GM12878 (cell line): ENCODE data around the gene LY6G5B. TPM values are rescaled to one million over a fixed set of nuclear protein-coding genes. Genes with fewer than 3 reads are reported as not detected.

ENCODE experiments used
- ATAC-seq: fragments of 200-7000 bp; cut with Tn5 transposase; 3 replicates; pipeline ENCODE4 v1.9.1; 2020; ENCODE audit warnings: mild to moderate bottlenecking, moderate library complexity
- BruUV-seq: library from RNA; stranded (reverse); fragments of 400-500 nt; replicated peaks from 2 replicates; lab custom pipeline; 2021; lab: Mats Ljungman, UMichigan
- CTCF ChIA-PET: fragments of 300-600 bp; sonication (Branson Sonifier 250); formaldehyde crosslinking; extraction: SDS; loops from one replicate; lab custom pipeline; 2021; ENCODE audit warnings: inconsistent platforms; lab: Yijun Ruan, JAX
- POLR2A ChIA-PET: fragments of 350-600 bp; formaldehyde crosslinking; extraction: SDS; loops from one replicate; lab custom pipeline; 2021; ENCODE audit warnings: inconsistent platforms; lab: Charles Lee
- RAD21 ChIA-PET: fragments of 300-600 bp; sonication (Branson Sonifier 250); formaldehyde crosslinking; loops from one replicate; lab custom pipeline; 2023; ENCODE audit warnings: antibody characterized with exemption; ENCODE audit not compliant: unreplicated experiment; lab: Charles Lee
- SMC1A ChIA-PET: fragments of 300-600 bp; sonication (Branson Sonifier 250); formaldehyde crosslinking; loops from one replicate; lab custom pipeline; 2023; ENCODE audit not compliant: unreplicated experiment, uncharacterized antibody; lab: Charles Lee
- DNase-seq: peaks from one replicate; pipeline ENCODE4 v3.0.0-alpha.2; 2011; ENCODE audit warnings: low read depth, low spot score
- FAIRE-seq: peaks from 3 replicates; lab custom pipeline; 2011; peaks lifted over from hg19 to GRCh38; lab: Jason Lieb, UNC
- H2AFZ ChIP-seq: 2 replicates; pipeline ENCODE4 v1.6.0; 2011; ENCODE audit warnings: low read depth, low read length, control low read depth; ENCODE audit not compliant: control insufficient read depth
- H3K27ac ChIP-seq: 2 replicates; pipeline ENCODE4 v1.5.1; 2011; ENCODE audit warnings: control low read depth; ENCODE audit not compliant: control insufficient read depth, insufficient read depth
- H3K27me3 ChIP-seq, 2 experiments: replicated peaks in 1 of 2; 2 replicates each; pipeline versions ENCODE4 v1.6.0 to v1.6.1; 2011; ENCODE audit warnings: low read length in 1 of 2; ENCODE audit not compliant: control insufficient read depth in 2 of 2, insufficient read depth in 2 of 2
- H3K36me3 ChIP-seq, 2 experiments: 2 replicates each; pipeline ENCODE4 v1.5.1; 2011; ENCODE audit warnings: low read length in 1 of 2; ENCODE audit not compliant: control insufficient read depth in 2 of 2, insufficient read depth in 2 of 2
- H3K4me1 ChIP-seq: 2 replicates; pipeline ENCODE4 v1.6.1; 2011; ENCODE audit warnings: mild to moderate bottlenecking, low read length, moderate library complexity, mixed read lengths; ENCODE audit not compliant: control insufficient read depth, insufficient read depth
- H3K4me2 ChIP-seq: 2 replicates; pipeline ENCODE4 v1.6.0; 2011; ENCODE audit warnings: control low read depth; ENCODE audit not compliant: control insufficient read depth, insufficient read depth
- H3K4me3 ChIP-seq: fragments of 200-600 bp; sonication (generic); 2 replicates; pipeline ENCODE4 v1.5.1; 2016
- H3K79me2 ChIP-seq: 2 replicates; pipeline ENCODE4 v1.6.0; 2011; ENCODE audit warnings: low read length; ENCODE audit not compliant: control insufficient read depth, insufficient read depth
- H3K9ac ChIP-seq: 2 replicates; pipeline ENCODE4 v1.8.0; 2011; ENCODE audit warnings: low read length, control low read depth, mixed read lengths; ENCODE audit not compliant: control insufficient read depth, insufficient read depth
- H3K9me3 ChIP-seq: replicated peaks from 3 replicates; pipeline ENCODE4 v1.5.1; 2011; ENCODE audit warnings: mild to moderate bottlenecking, low read length; ENCODE audit not compliant: control insufficient read depth, insufficient read depth
- H4K20me1 ChIP-seq: 2 replicates; pipeline ENCODE4 v1.6.0; 2011; ENCODE audit not compliant: control insufficient read depth, insufficient read depth
- ATF2 ChIP-seq: IDR thresholded peaks from 2 replicates; pipeline ENCODE4 v1.6.1; 2012; ENCODE audit warnings: low read length, inconsistent platforms
- ATF3 ChIP-seq: IDR thresholded peaks from 2 replicates; pipeline ENCODE4 v1.6.1; 2011; ENCODE audit warnings: low read depth, mild to moderate bottlenecking, low read length, moderate library complexity, borderline replicate concordance; ENCODE audit errors: extremely low read depth
- BACH1 ChIP-seq: fragments of 450-650 bp; IDR thresholded peaks from 2 replicates; pipeline ENCODE4 v1.6.1; 2017; ENCODE audit warnings: mild to moderate bottlenecking, borderline replicate concordance
- CHD1 ChIP-seq: IDR thresholded peaks from 2 replicates; pipeline ENCODE4 v1.6.1; 2012; ENCODE audit warnings: low read depth, low read length, improper control_type of control experiment
- HDAC6 ChIP-seq: fragments of 200-600 bp; sonication (generic); IDR thresholded peaks from one replicate; pipeline ENCODE4 v1.8.0; 2017; ENCODE audit warnings: antibody characterized with exemption; ENCODE audit not compliant: unreplicated experiment
- MYB ChIP-seq: fragments of 150-350 bp; IDR thresholded peaks from 2 replicates; pipeline ENCODE4 v1.6.1; 2014; ENCODE audit warnings: mild to moderate bottlenecking, low read depth, low read length, borderline replicate concordance
- NFIC ChIP-seq: IDR thresholded peaks from 2 replicates; pipeline ENCODE4 v1.6.1; 2012; ENCODE audit warnings: low read depth, mild to moderate bottlenecking, inconsistent platforms, low read length, moderate library complexity
- PRDM15 ChIP-seq: fragments of 450-650 bp; formaldehyde crosslinking; IDR thresholded peaks from 2 replicates; pipeline ENCODE4 v1.4.0; 2020; ENCODE audit warnings: mild to moderate bottlenecking, moderate library complexity
- RELA ChIP-seq: fragments of 450-650 bp; IDR thresholded peaks from 2 replicates; pipeline ENCODE4 v1.8.0; 2014; ENCODE audit warnings: borderline replicate concordance; ENCODE audit not compliant: partially characterized antibody
- REST ChIP-seq: IDR thresholded peaks from 2 replicates; pipeline ENCODE4 v1.6.1; 2012; ENCODE audit warnings: mild to moderate bottlenecking, low read depth, low read length
- SMAD5 ChIP-seq: IDR thresholded peaks from 2 replicates; pipeline ENCODE4 v1.6.1; 2016; ENCODE audit warnings: antibody characterized with exemption, low read depth
- ZNF217 ChIP-seq: fragments of 450-650 bp; IDR thresholded peaks from 2 replicates; pipeline ENCODE4 v1.6.1; 2017; ENCODE audit warnings: antibody characterized with exemption, mild to moderate bottlenecking
- ZNF384 ChIP-seq: IDR thresholded peaks from 2 replicates; pipeline ENCODE4 v1.6.1; 2012; ENCODE audit warnings: low read depth, mild to moderate bottlenecking, low read length, improper control_type of control experiment, borderline replicate concordance
- WGBS: methylation state at CpG from one replicate; pipeline ENCODE4 v1.1.6; 2016; ENCODE audit warnings: low lambda C conversion rate; ENCODE audit not compliant: insufficient replicate concordance, insufficient coverage; ENCODE audit errors: missing lambda C conversion rate; 5-methylcytosine and 5-hydroxymethylcytosine counted together
- in situ Hi-C: fragments of 300-500 bp; cut with MboI; formaldehyde crosslinking; loops from 9 replicates; pipeline ENCODE4 v1.14.3; 2018; ENCODE audit warnings: mixed read lengths
- intact Hi-C: fragments of 100-400 bp; cut with micrococcal nuclease; formaldehyde crosslinking; loops from one replicate; pipeline ENCODE4 v1.14.2; 2022; ENCODE audit not compliant: unreplicated experiment
- polyA plus RNA-seq, 11 experiments: library from polyadenylated mRNA; depleted of rRNA in 4 of 11; unstranded in 6 of 11; stranded (reverse) in 5 of 11; fragments of >200 nt; fragmentation: Nextera tagmentation in 4 of 11; fragmentation: Illumina TruSeq in 1 of 11; extraction: Ambion mirVana in 4 of 11; extraction: Trizol in 1 of 11; gene quantifications; 1 replicate in 1 of 11; 2 replicates in 10 of 11; pipeline versions ENCODE4 v1.2.1 to v1.2.3, GENCODE V29; 2011 to 2016; ENCODE audit warnings: inconsistent platforms in 2 of 11, missing spikeins in 2 of 11, low read depth in 1 of 11
- total RNA-seq, 4 experiments: library from RNA; depleted of rRNA in 3 of 4; stranded (reverse); fragments of >200 nt in 3 of 4; fragmentation: Illumina TruSeq in 1 of 4; extraction: Trizol in 1 of 4; gene quantifications; 2 replicates each; pipeline versions ENCODE4 v1.2.1 to v1.2.3, GENCODE V29; 2013 to 2021

LY6G5B gene
- total and polyA plus RNA-seq, 10 of the 15 experiments (the other 5 are each of a cell fraction or from before 2014, with no cell fraction given), result 3.2 to 16.5 (median 7.5) TPM

GRCh38 chr6:31707701-31708100, 37.9 kb downstream of the LY6G5B start:
- no peak for FAIRE-seq
- intact Hi-C loops, result no loop called here

More at GRCh38 chr6:31707701-31708100, 37.9 kb downstream of the LY6G5B start:
- 66% methylated on average over 10 of the region's 10 CpGs for whole genome bisulfite sequencing
- Histone ChIP-seq H3K4me2 (no peak overlapping the region), H3K4me3 (no peak overlapping the region), H3K9ac (no peak overlapping the region), H2AFZ (no peak overlapping the region), H3K27ac (no peak overlapping the region), H3K79me2 (peaks cover 2% of the 10 kb centered on the region), H4K20me1 (no peaks in the 10 kb centered on the region), H3K27me3 (no peaks in the 10 kb centered on the region; a peak in 1 of 4 replicates), H3K9me3 (no peaks in the 10 kb centered on the region), H3K36me3 (no peaks in the 10 kb centered on the region), H3K4me1 (no peaks in the 10 kb centered on the region)
- SMC1A ChIA-PET, result no interaction called here
- DNase-seq (no peak), ATAC-seq (no peak)
- TF ChIP-seq BACH1, result no peak
- no peak for TF ChIP-seq ZNF384
- no peak for TF ChIP-seq NFIC
- no peak for TF ChIP-seq SMAD5
- TF ChIP-seq ATF3, result no peak
- no peak for TF ChIP-seq ATF2
- TF ChIP-seq ZNF217, result no peak
- TF ChIP-seq MYB, result no peak
- TF ChIP-seq CHD1, result no peak
- TF ChIP-seq REST, result no peak
- TF ChIP-seq HDAC6, result no peak
- no peak for TF ChIP-seq RELA
- TF ChIP-seq PRDM15 (CRISPR knock-in tag), result no peak
- in situ Hi-C loops, result no loop called here
- no TSS peak for BruUV-seq
- POLR2A ChIA-PET, result no interaction called here
- CTCF ChIA-PET, result no interaction called here
- RAD21 ChIA-PET, result no interaction called here
